ENCODE measurements around the gene POLR3G.

Gene POLR3G

DNA sequence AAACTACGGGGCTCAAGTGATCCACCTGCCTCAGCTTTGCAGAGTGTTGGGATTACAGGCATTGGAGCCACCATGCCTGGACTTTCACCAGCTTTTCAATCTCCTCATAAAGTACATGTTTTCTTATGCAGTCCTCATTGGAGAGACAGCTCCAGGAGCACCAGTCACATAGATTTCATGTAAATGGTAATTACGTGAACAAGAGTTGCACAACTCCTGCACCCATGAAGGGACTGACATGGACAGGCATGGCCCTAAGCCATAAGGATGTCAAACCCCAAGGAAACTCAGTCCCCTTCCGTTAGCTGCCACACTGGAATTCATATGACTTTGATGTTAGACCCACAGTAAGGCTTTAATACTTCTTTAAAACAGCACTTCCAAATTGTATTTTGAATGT, 76.3 kb downstream of the POLR3G start:
- DNase-seq = no peak

DNA sequence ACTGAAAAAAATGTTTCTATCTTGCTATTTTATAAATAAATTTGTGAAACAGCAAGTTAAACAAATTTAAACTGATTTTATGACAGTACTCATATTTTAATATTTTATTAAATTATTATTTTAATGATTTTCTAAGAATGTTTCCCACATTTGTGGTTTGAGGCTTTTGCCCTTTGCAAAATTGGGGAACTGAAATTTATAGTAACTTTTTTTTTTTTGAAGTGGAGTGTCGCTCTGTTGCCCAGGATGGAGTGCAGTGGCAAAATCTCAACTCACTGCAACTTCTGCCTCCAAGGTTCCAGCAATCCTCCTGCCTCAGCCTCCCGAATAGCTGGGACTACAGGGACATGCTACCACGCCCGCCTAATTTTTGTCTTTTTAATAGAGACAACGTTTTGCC, 76.7 kb downstream of the POLR3G start:
- DNase-seq = no peak

DNA sequence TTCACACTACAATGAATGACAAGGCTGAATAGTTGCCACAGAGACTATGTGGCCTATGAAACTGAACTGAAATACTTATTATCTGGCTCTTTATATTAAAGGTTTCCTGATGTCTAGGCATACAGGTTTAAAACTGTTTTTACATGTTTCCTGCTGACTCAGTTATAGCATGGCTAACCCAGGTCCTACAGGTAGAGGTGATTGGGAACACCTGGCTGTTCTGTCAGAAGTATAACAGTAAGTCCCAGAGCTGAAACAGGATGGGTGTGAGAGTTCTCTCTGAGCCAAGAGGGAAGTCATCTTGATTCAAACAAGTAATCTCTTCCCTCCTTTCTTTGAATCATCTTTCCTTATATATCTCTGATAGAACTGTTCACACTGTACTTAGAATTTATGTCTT, 79.0 kb downstream of the POLR3G start:
- DNase-seq = no peak

DNA sequence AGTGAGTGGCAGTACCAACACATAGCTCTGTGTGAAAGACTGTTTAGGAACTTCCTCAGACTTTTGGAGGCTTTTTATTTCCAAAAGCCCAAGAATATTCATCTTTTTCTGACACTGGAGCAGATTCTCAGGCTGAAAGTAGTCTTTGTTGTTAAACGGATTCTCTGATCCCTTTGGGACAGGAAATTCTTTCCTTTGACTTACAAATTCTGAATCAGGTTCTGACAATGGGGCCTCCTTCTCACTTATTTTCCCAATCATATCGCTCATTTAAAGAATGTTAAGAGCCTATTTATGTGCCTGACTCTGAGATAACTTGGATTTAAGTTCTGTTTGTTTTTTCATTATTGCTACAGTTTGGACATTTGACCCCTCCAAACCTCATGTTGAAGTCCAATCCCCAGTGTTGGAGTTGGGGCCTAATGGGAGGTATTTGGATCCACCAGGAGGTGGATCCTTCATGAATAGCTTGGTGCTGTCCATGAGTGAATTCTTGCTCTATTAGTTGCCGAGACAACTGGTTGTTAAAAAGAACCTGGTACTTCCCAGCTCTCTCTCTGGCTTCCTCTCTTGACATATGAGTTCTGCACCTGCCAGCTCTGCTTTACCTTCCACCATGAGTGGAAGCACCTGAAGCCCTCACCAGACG, 79.8 kb downstream of the POLR3G start:
- no peak for DNase-seq

DNA sequence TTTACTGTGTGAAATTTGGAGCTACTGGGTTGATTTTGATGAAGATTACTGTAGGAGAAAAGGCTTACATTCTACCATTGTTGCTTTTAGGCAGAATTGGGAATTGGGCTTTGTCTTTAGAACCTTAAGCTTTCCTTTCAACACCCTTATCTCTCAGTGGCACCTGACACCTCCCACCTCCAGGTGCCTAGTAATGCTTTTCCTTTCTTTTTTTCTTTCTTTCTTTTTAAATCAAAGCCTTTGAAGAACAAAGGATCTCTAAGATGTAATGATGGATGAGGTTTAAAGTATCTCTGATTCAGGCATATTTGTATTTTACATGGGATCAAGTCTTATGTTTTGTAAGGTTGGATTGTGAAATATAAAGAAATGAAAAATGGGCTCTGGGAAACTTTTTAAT, 81.0 kb downstream of the POLR3G start:
- DNase-seq = no peak

DNA sequence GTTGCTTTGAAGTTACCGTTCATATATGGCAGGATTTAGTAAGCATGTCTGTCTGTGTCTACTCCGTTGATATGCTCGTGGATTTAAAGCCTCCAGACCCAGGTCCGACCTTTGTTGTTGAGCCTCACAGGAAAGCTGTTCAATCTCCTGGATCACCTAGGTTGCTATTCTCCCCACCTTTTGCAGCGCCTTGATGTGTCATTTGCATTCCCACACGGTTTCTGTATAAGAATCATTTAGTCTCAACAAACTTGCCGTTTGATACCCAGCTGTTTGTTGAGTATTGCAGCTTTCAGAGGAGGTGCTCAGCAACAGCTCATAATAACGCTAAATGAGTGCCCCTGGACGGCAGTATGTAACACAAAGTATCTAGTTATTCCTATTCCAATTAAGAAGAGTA, 82.7 kb downstream of the POLR3G start:
- DNase-seq = no peak

DNA sequence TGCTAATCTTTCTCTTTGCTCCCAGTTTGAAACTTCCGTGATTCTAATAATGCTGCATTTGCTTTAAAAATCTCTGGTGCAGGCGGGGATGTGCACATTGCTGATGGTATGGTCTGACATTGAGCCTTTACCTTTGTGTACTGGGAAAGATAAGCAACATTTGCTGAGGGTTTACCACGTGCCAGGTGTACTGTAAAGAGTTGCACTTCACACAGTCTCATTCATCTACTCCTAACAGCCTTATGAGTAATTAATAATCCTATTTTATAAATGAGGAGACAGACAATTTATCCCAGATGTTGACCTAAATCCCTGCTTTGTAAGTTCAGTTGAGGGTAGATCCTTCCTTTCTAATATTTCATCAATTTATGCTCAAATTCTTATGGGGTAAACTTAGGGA, 83.2 kb downstream of the POLR3G start:
- no peak for DNase-seq

DNA sequence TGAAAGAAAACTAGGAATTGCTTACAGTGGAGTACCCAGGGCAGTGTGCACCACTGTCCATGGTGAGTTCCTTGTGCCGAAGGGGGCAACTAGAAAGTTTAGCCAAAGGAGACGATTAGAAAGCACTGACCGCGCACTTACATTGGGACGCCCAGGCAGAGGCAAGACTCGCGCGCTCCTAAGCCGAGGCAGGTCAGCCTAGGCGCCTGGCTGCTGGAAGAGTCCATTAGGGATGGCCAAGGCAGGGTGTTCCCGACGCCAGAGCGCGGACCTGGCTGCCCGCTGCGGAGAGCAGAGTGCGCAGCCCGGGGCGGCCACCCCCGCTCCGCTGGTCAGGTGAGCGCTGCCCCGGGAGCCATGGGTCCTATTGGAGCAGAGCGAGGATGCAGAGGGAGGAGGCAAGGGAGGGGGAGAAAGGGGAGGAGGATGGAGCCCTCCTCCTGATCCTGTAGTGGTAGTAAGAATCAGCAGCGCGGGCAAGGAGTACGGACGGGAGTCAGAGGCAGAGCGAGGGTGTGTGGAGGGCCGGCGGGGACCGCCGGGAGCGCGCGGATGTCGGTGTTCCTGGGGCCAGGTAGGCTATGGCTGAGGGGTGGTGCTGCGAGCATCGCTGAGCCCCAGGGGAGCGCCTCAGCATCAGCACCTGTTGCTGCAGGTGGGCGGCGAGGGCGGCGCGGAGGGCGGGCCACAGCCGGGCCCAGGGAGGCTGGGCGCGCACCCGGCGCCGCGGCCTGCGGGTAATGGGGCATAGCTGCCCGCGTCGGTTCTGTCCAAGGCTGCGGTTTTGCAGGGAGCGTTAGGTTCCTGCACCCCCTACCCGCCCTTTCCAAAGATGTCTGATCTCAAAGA, 83.9 kb downstream of the POLR3G start, which contains the start of gene ADGRV1:
Gene ADGRV1, plus strand, starts transcription at position 454 of the 849 bp plus-strand sequence. Its CDS starts 99 bp downstream, at position 553.
- peak in 56 of 58 donors; percentile 24 to 91 (median 69) for DNase-seq

DNA sequence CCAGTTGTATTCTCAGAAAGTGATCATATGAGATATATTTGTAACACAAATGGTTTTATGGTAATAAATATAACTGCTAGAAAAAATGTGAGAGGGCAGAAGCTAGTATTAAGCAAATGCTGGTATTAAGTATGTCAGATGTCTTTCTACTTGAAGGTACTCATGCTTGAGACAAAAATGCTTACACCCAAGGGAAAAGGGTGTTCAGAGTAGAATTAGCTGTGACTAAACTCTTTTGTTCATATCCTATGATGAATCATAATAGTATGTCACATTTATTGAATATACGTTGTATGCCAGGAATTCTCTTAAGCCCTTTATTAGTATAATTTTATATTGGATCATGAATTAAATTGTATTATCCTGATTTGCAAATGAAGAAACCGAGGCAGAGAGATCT, 86.1 kb downstream of the POLR3G start:
- no peak for DNase-seq

DNA sequence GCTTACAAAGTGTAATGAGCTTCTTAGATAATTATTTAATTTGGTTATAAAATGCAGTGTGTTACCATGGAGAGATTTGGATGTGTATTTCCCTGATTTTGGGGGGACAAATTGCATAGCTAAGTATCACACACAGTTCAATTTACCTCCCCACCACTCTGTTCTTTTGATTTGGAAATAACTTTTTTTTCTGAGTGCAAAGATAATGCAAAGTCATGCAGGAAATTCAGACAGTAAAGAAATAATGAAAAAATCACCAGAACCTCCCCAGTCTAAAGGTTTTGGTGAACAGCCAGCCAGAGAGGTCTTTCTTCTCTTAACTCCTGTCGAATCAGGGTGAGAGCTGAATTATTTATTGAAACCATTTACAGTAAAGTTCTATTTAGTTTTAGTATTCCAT, 87.1 kb downstream of the POLR3G start:
- no peak for DNase-seq

DNA sequence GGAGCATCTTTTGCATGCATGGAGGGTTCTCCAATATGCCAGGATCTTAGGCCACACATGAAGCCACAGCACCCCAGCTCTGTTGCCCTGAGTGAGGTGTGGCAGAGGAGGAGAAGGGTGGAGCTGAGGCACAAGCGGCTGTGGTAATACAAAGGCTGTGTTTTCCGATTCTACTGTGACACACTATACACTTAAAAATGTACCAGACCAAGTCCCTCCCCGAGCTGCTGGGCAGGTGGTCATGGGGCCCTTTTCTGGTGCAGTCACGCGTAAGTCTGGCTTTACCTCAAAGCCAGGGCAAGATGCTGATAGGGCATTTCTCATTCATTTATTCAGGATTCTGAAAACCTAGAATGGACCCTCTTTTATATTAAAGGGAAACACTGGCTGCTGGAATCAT, 87.7 kb downstream of the POLR3G start:
- DNase-seq = no peak

DNA sequence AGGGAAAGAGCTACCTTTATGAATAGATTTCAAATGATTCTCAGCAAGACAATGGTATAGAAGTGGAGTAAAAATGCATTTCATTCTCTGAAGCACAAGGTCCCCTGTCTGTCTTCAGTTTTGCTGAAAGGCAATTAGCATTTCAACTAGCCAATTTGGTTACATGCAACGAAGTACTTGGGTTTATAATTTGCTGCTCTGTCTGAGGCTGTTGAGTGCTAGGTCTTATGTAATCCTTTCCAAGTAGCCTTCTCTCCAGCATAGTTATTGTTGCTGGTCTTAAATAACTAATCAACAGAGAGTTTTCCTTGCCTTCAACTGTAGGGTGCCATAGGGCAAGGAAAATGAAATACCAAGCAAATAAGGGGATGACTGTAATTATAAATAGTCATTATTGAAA, 88.4 kb downstream of the POLR3G start:
- no peak for DNase-seq

Measured in anterior cingulate cortex (tissue), 58 donors.